Ovary (tissue), 9 donors: ENCODE data around the gene DENND4B. TPM values are rescaled to one million over a fixed set of nuclear protein-coding genes. Genes with fewer than 3 reads are reported as not detected.

ENCODE experiments used
- DNase-seq, 5 donors: peaks; one replicate each; pipeline ENCODE4 v3.0.0-alpha.2; 2019 to 2020
- H3K27ac ChIP-seq, 2 donors: fragments of 200-600 bp; one replicate each; pipeline versions ENCODE4 v1.5.1 to v1.8.0; 2019 to 2022
- H3K27me3 ChIP-seq: fragments of 200-600 bp; one replicate; pipeline ENCODE4 v1.8.0; 2022
- H3K36me3 ChIP-seq: fragments of 200-600 bp; sonication (generic); one replicate; pipeline ENCODE4 v1.5.1; 2019
- H3K4me1 ChIP-seq: one replicate; pipeline ENCODE4 v1.8.1; 2013; ENCODE audit warnings: mild to moderate bottlenecking, moderate library complexity; ENCODE audit not compliant: insufficient read depth
- H3K4me3 ChIP-seq: fragments of 200-600 bp; sonication (generic); one replicate; pipeline ENCODE4 v1.5.1; 2017
- H3K9me3 ChIP-seq, 2 donors: fragments of 200-600 bp in 1 of 2; sonication (generic) in 1 of 2; one replicate each; pipeline versions ENCODE4 v1.5.1 to v1.8.1; 2013 to 2019; ENCODE audit warnings: mild to moderate bottlenecking in 1 of 2, moderate library complexity in 1 of 2
- EP300 ChIP-seq: sonication (generic); formaldehyde crosslinking; IDR thresholded peaks from one replicate; pipeline ENCODE4 v1.6.1; 2017; ENCODE audit warnings: antibody characterized with exemption
- POLR2A ChIP-seq: fragments of 450-650 bp; IDR thresholded peaks from one replicate; pipeline ENCODE4 v1.6.1; 2017; ENCODE audit warnings: antibody characterized with exemption, mild to moderate bottlenecking, moderate library complexity
- WGBS, 3 donors: extraction: QIAGEN DNeasy Blood & Tissue Kit in 1 of 3; methylation state at CpG; one replicate each; pipeline versions ENCODE4 v1.1.5 to v1.1.7; 2013 to 2017; 5-methylcytosine and 5-hydroxymethylcytosine counted together
- intact Hi-C, 4 donors: fragments of 100-400 bp; cut with DNase I; formaldehyde crosslinking; loops; one replicate each; pipeline versions ENCODE4 v1.11.0 to v1.15.1; 2022 to 2023
- polyA plus RNA-seq, 2 donors: library from polyadenylated mRNA; stranded (reverse); fragments of 200-250 nt in 1 of 2; fragments of 350-450 nt in 1 of 2; fragmentation: Illumina TruSeq in 1 of 2; extraction: RNeasy Lipid Tissue Mini Kit (QIAGEN cat#74804) in 1 of 2; gene quantifications; one replicate each; pipeline ENCODE4 v1.2.3, GENCODE V29; 2013 to 2014
- total RNA-seq, 7 donors: library from RNA; depleted of rRNA in 2 of 7; stranded (reverse); fragments of >200 nt in 2 of 7; fragmentation: NEBNext Ultra II Directional in 3 of 7; extraction: Animal tissue kit (Norgen Biotek cat#: 25700) in 3 of 7; gene quantifications; one replicate each; pipeline versions ENCODE4 v1.1.0 to v1.2.4, GENCODE V29; 2016 to 2023
- TF ChIP-seq, protein P1 (sequence below), 3 donors: fragments of 450-650 bp in 2 of 3; fragments of 200-600 bp in 1 of 3; IDR thresholded peaks; one replicate each; pipeline versions ENCODE4 v1.5.1 to v1.8.0; 2016 to 2022; ENCODE audit warnings: antibody characterized with exemption in 3 of 3, mild to moderate bottlenecking in 1 of 3
- donor health status: DM: no; HTN: no; CAD: no; lungs with moderate emphysema.
- donor health status: DM: no; HTN: no; CAD: no.
- donor health status: Bipolar disorder and iron deficiency.
- donor health status: DM: yes; HTN: yes; CAD: no.
- donor health status: DM: no; HTN: no; CAD: no.
- donor health status: DM: yes; HTN: yes; CAD: no.

Gene DENND4B
- total and polyA plus RNA-seq, 9 donors = 20.9 to 83.1 (median 42.1) TPM

DNA sequence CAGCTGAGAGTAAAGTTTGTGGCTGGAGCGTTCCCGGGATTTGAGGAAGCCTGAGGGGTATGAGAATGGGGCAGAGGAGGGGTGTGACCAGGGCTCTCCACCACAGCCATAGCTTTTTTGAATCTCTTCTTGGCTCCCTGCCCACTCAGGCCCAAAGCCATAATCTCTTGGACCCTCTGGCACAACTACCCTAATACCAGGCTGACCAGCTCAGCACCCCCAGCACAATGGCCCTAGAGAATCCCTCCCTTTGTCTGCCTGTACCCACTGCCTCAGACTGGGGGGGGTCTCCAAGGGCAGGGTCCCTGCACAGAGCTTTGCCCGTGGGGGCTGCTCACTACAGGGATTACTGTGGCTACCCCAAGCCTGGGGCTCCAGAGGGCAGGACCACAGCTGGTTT is 7.5 kb downstream of the DENND4B start:
- Histone ChIP-seq H3K4me3 (no peak overlapping the region), H3K36me3 (no peaks in the 10 kb centered on the region), H3K9me3 (no peaks in the 10 kb centered on the region), H3K27me3 (no peaks in the 10 kb centered on the region), H3K27ac (no peak overlapping the region), H3K4me1 (no peaks in the 10 kb centered on the region)
- peak in 1 of 5 donors; percentile 20 for DNase-seq
- 76 to 78% (median 78%) methylated on average over 3 of the region's 3 CpGs for WGBS, 3 donors
- no peak for TF ChIP-seq EP300
- TF ChIP-seq, protein P1, sequence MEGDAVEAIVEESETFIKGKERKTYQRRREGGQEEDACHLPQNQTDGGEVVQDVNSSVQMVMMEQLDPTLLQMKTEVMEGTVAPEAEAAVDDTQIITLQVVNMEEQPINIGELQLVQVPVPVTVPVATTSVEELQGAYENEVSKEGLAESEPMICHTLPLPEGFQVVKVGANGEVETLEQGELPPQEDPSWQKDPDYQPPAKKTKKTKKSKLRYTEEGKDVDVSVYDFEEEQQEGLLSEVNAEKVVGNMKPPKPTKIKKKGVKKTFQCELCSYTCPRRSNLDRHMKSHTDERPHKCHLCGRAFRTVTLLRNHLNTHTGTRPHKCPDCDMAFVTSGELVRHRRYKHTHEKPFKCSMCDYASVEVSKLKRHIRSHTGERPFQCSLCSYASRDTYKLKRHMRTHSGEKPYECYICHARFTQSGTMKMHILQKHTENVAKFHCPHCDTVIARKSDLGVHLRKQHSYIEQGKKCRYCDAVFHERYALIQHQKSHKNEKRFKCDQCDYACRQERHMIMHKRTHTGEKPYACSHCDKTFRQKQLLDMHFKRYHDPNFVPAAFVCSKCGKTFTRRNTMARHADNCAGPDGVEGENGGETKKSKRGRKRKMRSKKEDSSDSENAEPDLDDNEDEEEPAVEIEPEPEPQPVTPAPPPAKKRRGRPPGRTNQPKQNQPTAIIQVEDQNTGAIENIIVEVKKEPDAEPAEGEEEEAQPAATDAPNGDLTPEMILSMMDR (IDR thresholded peaks at IDR 0.05) = no peak
- no peak for TF ChIP-seq POLR2A
- intact Hi-C loops = no loop called here

DNA sequence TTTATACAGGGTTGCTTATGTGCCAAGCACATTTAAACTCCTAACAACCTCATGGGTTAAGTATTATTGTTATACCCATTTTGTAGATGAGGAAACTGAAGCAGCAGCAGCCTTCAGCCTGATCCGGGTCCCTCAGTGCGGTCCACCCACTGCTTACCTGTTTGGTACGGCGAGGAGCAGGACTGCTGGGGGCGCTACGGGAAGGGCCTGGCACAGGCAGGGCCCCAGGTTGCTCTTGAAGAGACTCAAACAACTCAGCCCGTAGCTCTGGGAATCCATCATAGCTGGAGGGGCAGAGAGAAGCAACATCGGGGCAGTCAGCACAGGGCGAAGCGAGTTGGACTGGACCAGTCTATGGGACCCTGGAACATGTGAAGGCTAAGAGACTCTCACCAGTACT is 9.2 kb downstream of the DENND4B start:
- 92 to 94% (median 94%) methylated on average over 10 of the region's 10 CpGs for WGBS, 3 donors
- TF ChIP-seq EP300 (no peak), POLR2A (no peak)
- TF ChIP-seq, protein P1 (IDR thresholded peaks at IDR 0.05) = no peak

DNA sequence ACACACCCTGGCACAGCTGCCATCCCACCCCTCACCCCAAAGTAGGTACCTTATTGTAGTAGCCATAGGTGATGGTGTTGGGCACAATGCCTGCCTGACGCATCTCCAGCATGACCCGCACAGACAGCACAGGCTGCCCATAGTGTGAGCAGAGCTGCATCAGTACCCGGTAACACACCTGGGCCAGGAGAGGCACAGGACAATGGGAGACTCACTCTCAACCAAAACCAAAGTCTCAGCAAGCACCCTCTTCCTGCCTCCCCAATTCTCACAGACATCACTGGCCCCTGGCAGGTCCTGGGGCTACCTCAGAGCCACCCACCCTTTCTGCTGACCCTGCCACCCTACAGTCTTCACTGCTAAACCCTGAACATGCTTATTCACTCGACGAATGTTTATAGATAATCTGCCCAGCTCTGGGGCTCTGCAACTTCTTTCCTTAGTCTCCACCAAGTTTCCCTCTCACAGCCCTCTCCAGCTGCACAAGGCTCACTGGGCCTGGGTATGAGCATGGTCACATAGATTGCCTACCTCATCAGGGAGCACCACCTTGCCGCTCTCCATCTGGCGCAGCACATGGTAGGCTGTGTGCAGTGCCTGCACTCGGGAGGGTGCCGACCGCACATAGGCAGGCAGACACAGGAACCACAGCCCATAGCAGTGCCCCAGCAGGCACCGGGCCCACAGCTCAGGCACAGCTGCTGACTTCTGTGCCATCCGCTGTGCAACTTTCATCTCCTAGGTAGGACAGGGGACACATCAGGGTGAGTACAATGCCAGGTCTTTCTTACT is 10.3 kb downstream of the DENND4B start:
- TF ChIP-seq, protein P1 (IDR thresholded peaks at IDR 0.05) = no peak
- TF ChIP-seq POLR2A (no peak), EP300 (no peak)
- peak in 1 of 5 donors; percentile 30 for DNase-seq

More for the DNA sequence above, 9.2 kb downstream of the DENND4B start:
- H3K9me3 ChIP-seq = no peaks in the 10 kb centered on the region
- intact Hi-C loops = no loop called here
- H3K4me1 ChIP-seq = no peaks in the 10 kb centered on the region
- no peaks in the 10 kb centered on the region for H3K36me3 ChIP-seq
- no peaks in the 10 kb centered on the region for H3K27me3 ChIP-seq
- H3K4me3 ChIP-seq = no peak overlapping the region
- DNase-seq = peak in 1 of 5 donors; percentile 21
- H3K27ac ChIP-seq = no peak overlapping the region

DNA sequence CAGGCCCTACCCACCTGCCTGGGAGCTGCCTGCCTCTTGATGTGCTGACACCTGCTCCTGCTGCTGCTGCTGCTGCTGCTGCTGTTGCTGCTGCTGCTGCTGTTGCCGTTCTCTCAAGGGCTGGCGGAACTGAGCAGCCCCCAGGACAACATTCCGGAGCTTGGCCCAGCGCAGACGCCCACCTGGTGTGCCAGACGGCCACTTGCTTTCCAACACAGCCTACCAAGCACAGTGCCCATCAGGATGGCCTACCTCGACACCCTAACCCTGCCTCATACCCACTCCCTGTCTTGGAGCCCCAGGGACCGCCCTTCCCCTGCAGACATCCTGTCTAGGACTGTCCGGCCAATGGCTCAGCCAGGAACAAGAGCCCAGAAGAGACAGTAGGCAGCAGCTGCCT is 11.8 kb downstream of the DENND4B start:
- intact Hi-C loops = no loop called here
- H3K27ac ChIP-seq = no peak overlapping the region
- TF ChIP-seq, protein P1 (IDR thresholded peaks at IDR 0.05) = no peak
- TF ChIP-seq EP300 (no peak), POLR2A (no peak)
- no peaks in the 10 kb centered on the region for H3K36me3 ChIP-seq
- no peak overlapping the region for H3K4me3 ChIP-seq
- 91 to 97% (median 93%) methylated on average over 9 of the region's 9 CpGs for whole genome bisulfite sequencing, 3 donors
- no peaks in the 10 kb centered on the region for H3K4me1 ChIP-seq
- DNase-seq = peak in 1 of 5 donors; percentile 18
- no peaks in the 10 kb centered on the region for H3K9me3 ChIP-seq
- H3K27me3 ChIP-seq = no peaks in the 10 kb centered on the region

More for the DNA sequence above, 10.3 kb downstream of the DENND4B start:
- no peak overlapping the region for H3K4me3 ChIP-seq
- no peak overlapping the region for H3K27ac ChIP-seq
- H3K9me3 ChIP-seq = no peaks in the 10 kb centered on the region
- no peaks in the 10 kb centered on the region for H3K36me3 ChIP-seq
- intact Hi-C loops = no loop called here
- no peaks in the 10 kb centered on the region for H3K27me3 ChIP-seq
- WGBS, 3 donors = 92 to 93% (median 93%) methylated on average over 12 of the region's 12 CpGs
- H3K4me1 ChIP-seq = no peaks in the 10 kb centered on the region
